HEK293 (cell line): ENCODE data around the gene EFCC1.

Experiments
- CTCF ChIA-PET: fragments of 350-600 bp; formaldehyde crosslinking; extraction: SDS; loops from one replicate; lab custom pipeline; 2021; ENCODE audit warnings: antibody characterized with exemption; lab: Yijun Ruan, JAX
- POLR2A ChIA-PET: fragments of 300-600 bp; formaldehyde crosslinking; extraction: SDS; loops from one replicate; lab custom pipeline; 2020; ENCODE audit warnings: antibody characterized with exemption, inconsistent platforms; lab: Yijun Ruan, JAX
- H3K27ac ChIP-seq: fragments of 200-500 bp; sonication (Bioruptor generic); 2 replicates; pipeline ENCODE4 v1.5.1; 2014; ENCODE audit warnings: low read depth, low read length, control low read depth, inconsistent platforms; ENCODE audit errors: extremely low read depth
- H3K36me3 ChIP-seq, 2 experiments: fragments of 200-500 bp in 1 of 2; sonication (Bioruptor generic) in 1 of 2; 1 replicate in 1 of 2; 2 replicates in 1 of 2; pipeline ENCODE4 v1.5.1; 2014 to 2017; ENCODE audit warnings: inconsistent platforms in 2 of 2, low read length in 2 of 2; ENCODE audit not compliant: control insufficient read depth in 2 of 2, insufficient read depth in 1 of 2
- H3K4me1 ChIP-seq: fragments of 200-500 bp; sonication (Bioruptor generic); 2 replicates; pipeline ENCODE4 v1.5.1; 2014; ENCODE audit warnings: mild to moderate bottlenecking, low read length, inconsistent platforms; ENCODE audit not compliant: control insufficient read depth, insufficient read depth
- H3K4me3 ChIP-seq: 2 replicates; pipeline ENCODE4 v1.5.1; 2011; ENCODE audit warnings: low read depth, mild to moderate bottlenecking, control low read depth, low read length, moderate library complexity
- H3K9me3 ChIP-seq: fragments of 200-500 bp; sonication (Bioruptor generic); 2 replicates; pipeline ENCODE4 v1.5.1; 2014; ENCODE audit warnings: low read depth, low read length, inconsistent platforms; ENCODE audit not compliant: control insufficient read depth, insufficient read depth
- BCL11A ChIP-seq: fragments of 450-650 bp; formaldehyde crosslinking; IDR thresholded peaks from 2 replicates; pipeline ENCODE4 v1.5.1; 2016; ENCODE audit warnings: low read depth, missing biosample characterization, missing genetic modification characterization
- KLF16 ChIP-seq: fragments of 450-650 bp; formaldehyde crosslinking; IDR thresholded peaks from 2 replicates; pipeline ENCODE4 v1.5.1; 2017; ENCODE audit warnings: missing biosample characterization, missing genetic modification characterization
- MZF1 ChIP-seq: fragments of 450-650 bp; formaldehyde crosslinking; IDR thresholded peaks from 2 replicates; pipeline ENCODE4 v1.5.1; 2017; ENCODE audit warnings: missing biosample characterization, missing genetic modification characterization, borderline replicate concordance
- OVOL3 ChIP-seq: fragments of 450-650 bp; formaldehyde crosslinking; IDR thresholded peaks from 2 replicates; pipeline ENCODE4 v1.5.1; 2016; ENCODE audit warnings: missing biosample characterization, missing genetic modification characterization
- RBAK ChIP-seq: fragments of 450-650 bp; formaldehyde crosslinking; IDR thresholded peaks from 2 replicates; pipeline ENCODE4 v1.5.1; 2016; ENCODE audit warnings: missing biosample characterization, missing genetic modification characterization
- SP7 ChIP-seq: fragments of 450-650 bp; formaldehyde crosslinking; IDR thresholded peaks from 2 replicates; pipeline ENCODE4 v1.5.1; 2016; ENCODE audit warnings: missing biosample characterization, missing genetic modification characterization
- YY2 ChIP-seq: fragments of 450-650 bp; formaldehyde crosslinking; IDR thresholded peaks from 2 replicates; pipeline ENCODE4 v1.5.1; 2016; ENCODE audit warnings: missing biosample characterization, missing genetic modification characterization
- ZFP69B ChIP-seq: fragments of 450-650 bp; formaldehyde crosslinking; IDR thresholded peaks from 2 replicates; pipeline ENCODE4 v1.5.1; 2016; ENCODE audit warnings: missing biosample characterization, missing genetic modification characterization
- ZNF157 ChIP-seq: fragments of 450-650 bp; formaldehyde crosslinking; IDR thresholded peaks from 2 replicates; pipeline ENCODE4 v1.5.1; 2016; ENCODE audit warnings: missing biosample characterization, missing genetic modification characterization
- ZNF184 ChIP-seq: fragments of 450-650 bp; IDR thresholded peaks from 2 replicates; pipeline ENCODE4 v1.5.1; 2018; ENCODE audit warnings: missing biosample characterization, mild to moderate bottlenecking, missing genetic modification characterization
- ZNF274 ChIP-seq, 2 experiments: fragments of 200-500 bp in 1 of 2; fragments of 450-650 bp in 1 of 2; sonication (Bioruptor generic) in 1 of 2; formaldehyde crosslinking in 1 of 2; IDR thresholded peaks; 2 replicates each; pipeline versions ENCODE4 v1.5.1 to v1.6.1; 2014 to 2016; ENCODE audit warnings: borderline replicate concordance in 1 of 2, inconsistent platforms in 1 of 2, low read length in 1 of 2, missing biosample characterization in 1 of 2, missing genetic modification characterization in 1 of 2
- ZNF335 ChIP-seq: fragments of 450-650 bp; formaldehyde crosslinking; conservative IDR thresholded peaks from 2 replicates; pipeline ENCODE4 v1.5.1; 2016; ENCODE audit warnings: missing biosample characterization, missing genetic modification characterization
- ZNF423 ChIP-seq: fragments of 450-650 bp; formaldehyde crosslinking; IDR thresholded peaks from 2 replicates; pipeline ENCODE4 v1.5.1; 2016; ENCODE audit warnings: missing biosample characterization, missing genetic modification characterization
- ZNF426 ChIP-seq: fragments of 450-650 bp; formaldehyde crosslinking; IDR thresholded peaks from 2 replicates; pipeline ENCODE4 v1.5.1; 2017; ENCODE audit warnings: missing biosample characterization, missing genetic modification characterization, mild to moderate bottlenecking, inconsistent platforms, moderate library complexity
- ZNF596 ChIP-seq: fragments of 450-650 bp; IDR thresholded peaks from 2 replicates; pipeline ENCODE4 v1.5.0; 2018; ENCODE audit warnings: missing biosample characterization, mild to moderate bottlenecking, missing genetic modification characterization, moderate library complexity
- ZNF623 ChIP-seq: fragments of 450-650 bp; formaldehyde crosslinking; IDR thresholded peaks from 2 replicates; pipeline ENCODE4 v1.5.1; 2016; ENCODE audit warnings: missing biosample characterization, missing genetic modification characterization
- ZNF768 ChIP-seq: fragments of 450-650 bp; formaldehyde crosslinking; IDR thresholded peaks from 2 replicates; pipeline ENCODE4 v1.5.1; 2018; ENCODE audit warnings: missing biosample characterization, mild to moderate bottlenecking, missing genetic modification characterization
- ZNF843 ChIP-seq: fragments of 450-650 bp; formaldehyde crosslinking; IDR thresholded peaks from 2 replicates; pipeline ENCODE4 v1.5.1; 2016; ENCODE audit warnings: missing biosample characterization, missing genetic modification characterization
- TF ChIP-seq, protein P1 (sequence below): fragments of 450-650 bp; formaldehyde crosslinking; IDR thresholded peaks from 2 replicates; pipeline ENCODE4 v1.5.1; 2016; ENCODE audit warnings: missing biosample characterization, missing genetic modification characterization
- TF ChIP-seq, protein P2 (sequence below): fragments of 450-650 bp; formaldehyde crosslinking; IDR thresholded peaks from 2 replicates; pipeline ENCODE4 v1.5.1; 2016; ENCODE audit warnings: missing biosample characterization, missing genetic modification characterization
- TF ChIP-seq, protein P3 (sequence below): fragments of 450-650 bp; formaldehyde crosslinking; IDR thresholded peaks from 2 replicates; pipeline ENCODE4 v1.5.1; 2016; ENCODE audit warnings: missing biosample characterization, missing genetic modification characterization
- TF ChIP-seq, protein P4 (sequence below): fragments of 450-650 bp; formaldehyde crosslinking; IDR thresholded peaks from 2 replicates; pipeline ENCODE4 v1.5.1; 2016; ENCODE audit warnings: missing biosample characterization, missing genetic modification characterization

The EFCC1 gene

DNA sequence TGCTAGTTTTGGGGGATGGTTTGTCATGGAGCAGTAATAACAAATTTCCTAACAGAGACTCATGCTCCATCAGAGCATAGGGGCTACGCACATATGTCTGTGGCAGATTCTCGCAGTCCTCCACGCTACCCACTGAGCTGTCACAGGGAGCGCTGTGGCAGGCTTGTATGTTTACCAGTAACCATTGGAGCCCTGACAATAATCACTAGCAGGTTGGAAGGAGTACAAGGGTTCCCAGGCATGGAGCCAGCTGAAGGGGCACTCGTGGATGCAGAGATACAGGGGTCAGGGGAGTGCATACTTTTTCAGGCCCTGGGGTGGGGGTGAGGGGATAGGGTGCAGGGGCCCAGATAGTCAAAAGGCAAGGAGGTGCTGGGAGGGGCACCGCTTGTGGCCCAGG, 51.6 kb downstream of the EFCC1 start (continued):
- TF ChIP-seq ZNF768 (tag by site-specific recombination), result no peak

DNA sequence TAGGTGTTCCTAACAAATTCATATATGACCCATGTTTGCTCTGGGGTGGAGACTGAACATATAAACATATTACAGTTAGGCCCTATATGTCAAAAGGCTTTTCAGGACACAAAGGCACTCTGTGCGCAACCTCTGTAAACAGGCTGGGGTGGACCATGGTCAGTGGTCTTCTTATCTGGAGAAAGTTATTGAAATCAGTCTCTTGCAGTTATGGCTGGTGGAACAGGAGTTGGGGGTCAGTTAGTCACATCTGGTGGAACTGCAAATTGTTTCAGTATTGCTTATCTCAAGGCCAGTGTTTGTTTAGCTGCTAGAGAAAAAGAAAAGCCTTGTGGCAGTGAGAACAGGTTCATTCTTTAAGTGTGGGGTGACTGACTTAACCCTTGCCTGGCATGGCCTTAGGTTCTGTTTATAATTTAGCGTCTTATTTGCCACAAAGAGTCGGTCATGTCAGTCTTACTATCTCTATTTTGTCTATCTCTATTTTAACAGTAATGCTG, 53.6 kb downstream of the EFCC1 start:
- H3K36me3 ChIP-seq, result no peaks in the 10 kb centered on the region
- TF ChIP-seq, protein P1, sequence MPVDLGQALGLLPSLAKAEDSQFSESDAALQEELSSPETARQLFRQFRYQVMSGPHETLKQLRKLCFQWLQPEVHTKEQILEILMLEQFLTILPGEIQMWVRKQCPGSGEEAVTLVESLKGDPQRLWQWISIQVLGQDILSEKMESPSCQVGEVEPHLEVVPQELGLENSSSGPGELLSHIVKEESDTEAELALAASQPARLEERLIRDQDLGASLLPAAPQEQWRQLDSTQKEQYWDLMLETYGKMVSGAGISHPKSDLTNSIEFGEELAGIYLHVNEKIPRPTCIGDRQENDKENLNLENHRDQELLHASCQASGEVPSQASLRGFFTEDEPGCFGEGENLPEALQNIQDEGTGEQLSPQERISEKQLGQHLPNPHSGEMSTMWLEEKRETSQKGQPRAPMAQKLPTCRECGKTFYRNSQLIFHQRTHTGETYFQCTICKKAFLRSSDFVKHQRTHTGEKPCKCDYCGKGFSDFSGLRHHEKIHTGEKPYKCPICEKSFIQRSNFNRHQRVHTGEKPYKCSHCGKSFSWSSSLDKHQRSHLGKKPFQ (tag by site-specific recombination), result peak; percentile 63; the same call in 1 of the 2 replicates
- no peak for TF ChIP-seq KLF16 (tag by site-specific recombination)
- TF ChIP-seq, all 188 proteins: peak for 1
- Histone ChIP-seq H3K4me1 (no peaks in the 10 kb centered on the region), H3K4me3 (no peak overlapping the region), H3K9me3 (no peaks in the 10 kb centered on the region), H3K27ac (no peak overlapping the region)
- CTCF ChIA-PET, result interaction anchor here (0.6 to 4.0 kb wide), 5 partner anchors 11 to 192 kb away, joined by 3 to 51 read pairs (median 10); no protein-coding TSS in a partner anchor
- POLR2A ChIA-PET, result interaction anchor here (0.6 kb wide), 1 partner anchor 24 kb away, joined by 3 read pairs; no protein-coding TSS in a partner anchor

DNA sequence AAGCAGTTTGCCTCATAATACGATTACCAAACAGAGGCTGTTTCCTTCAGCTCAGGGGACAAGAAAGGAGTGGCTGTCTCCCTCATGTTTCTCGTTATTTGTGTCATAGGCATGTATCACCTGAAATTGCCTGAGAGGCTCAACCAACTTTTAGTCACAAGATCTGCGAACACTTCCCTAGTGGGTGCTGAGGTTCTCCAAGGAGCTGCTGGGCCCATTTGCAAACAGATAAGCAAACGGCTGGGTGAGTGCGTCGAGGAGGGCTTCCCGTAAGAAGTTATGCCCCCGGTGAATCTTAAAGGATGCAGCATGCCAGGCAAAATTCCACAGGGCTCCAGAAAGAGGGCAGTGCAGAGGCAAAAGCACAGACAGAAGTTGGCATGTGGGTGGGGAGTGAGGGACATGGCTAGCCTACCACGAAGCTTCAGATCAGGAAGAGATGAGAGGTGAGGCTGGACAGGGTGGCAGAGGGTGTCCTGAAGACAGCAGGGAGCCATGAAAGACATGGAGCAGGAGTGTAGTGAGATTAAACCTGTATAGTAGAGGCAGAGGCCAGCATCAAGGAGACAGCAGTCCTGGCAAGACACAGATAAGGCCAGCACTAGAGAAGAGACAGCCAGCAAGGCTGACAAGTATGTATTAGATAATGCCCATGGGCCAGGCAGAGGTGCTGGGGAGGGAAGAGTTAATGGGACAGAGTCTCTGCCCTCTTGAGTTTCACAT, 55.5 kb downstream of the EFCC1 start:
- Histone ChIP-seq H3K36me3 (no peaks in the 10 kb centered on the region), H3K9me3 (no peaks in the 10 kb centered on the region), H3K4me3 (no peak overlapping the region), H3K4me1 (no peaks in the 10 kb centered on the region), H3K27ac (no peak overlapping the region)
- TF ChIP-seq ZFP69B (tag by site-specific recombination) (no peak), MZF1 (no peak), OVOL3 (tag by site-specific recombination) (no peak), ZNF335 (tag by site-specific recombination) (no peak), ZNF274 (IDR thresholded peaks at IDR 0.05; ENCODE audit: low read length) (no peak), ZNF274 (tag by site-specific recombination; IDR thresholded peaks at IDR 0.05; ENCODE audit: borderline replicate concordance) (no peak), ZNF623 (no peak), YY2 (tag by site-specific recombination) (no peak), SP7 (tag by site-specific recombination) (no peak), ZNF596 (tag by site-specific recombination) (no peak), ZNF843 (tag by site-specific recombination) (no peak), RBAK (no peak), ZNF184 (tag by site-specific recombination) (no peak), BCL11A (tag by site-specific recombination) (no peak), ZNF423 (no peak), ZNF426 (tag by site-specific recombination) (no peak), ZNF157 (tag by site-specific recombination) (no peak)
- TF ChIP-seq, protein P2, sequence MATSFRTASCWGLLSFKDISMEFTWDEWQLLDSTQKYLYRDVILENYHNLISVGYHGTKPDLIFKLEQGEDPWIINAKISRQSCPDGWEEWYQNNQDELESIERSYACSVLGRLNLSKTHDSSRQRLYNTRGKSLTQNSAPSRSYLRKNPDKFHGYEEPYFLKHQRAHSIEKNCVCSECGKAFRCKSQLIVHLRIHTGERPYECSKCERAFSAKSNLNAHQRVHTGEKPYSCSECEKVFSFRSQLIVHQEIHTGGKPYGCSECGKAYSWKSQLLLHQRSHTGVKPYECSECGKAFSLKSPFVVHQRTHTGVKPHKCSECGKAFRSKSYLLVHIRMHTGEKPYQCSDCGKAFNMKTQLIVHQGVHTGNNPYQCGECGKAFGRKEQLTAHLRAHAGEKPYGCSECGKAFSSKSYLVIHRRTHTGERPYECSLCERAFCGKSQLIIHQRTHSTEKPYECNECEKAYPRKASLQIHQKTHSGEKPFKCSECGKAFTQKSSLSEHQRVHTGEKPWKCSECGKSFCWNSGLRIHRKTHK (tag by site-specific recombination), result no peak
- TF ChIP-seq, protein P3, sequence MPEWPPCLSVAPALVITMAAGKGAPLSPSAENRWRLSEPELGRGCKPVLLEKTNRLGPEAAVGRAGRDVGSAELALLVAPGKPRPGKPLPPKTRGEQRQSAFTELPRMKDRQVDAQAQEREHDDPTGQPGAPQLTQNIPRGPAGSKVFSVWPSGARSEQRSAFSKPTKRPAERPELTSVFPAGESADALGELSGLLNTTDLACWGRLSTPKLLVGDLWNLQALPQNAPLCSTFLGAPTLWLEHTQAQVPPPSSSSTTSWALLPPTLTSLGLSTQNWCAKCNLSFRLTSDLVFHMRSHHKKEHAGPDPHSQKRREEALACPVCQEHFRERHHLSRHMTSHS (tag by site-specific recombination), result no peak
- TF ChIP-seq, protein P4, sequence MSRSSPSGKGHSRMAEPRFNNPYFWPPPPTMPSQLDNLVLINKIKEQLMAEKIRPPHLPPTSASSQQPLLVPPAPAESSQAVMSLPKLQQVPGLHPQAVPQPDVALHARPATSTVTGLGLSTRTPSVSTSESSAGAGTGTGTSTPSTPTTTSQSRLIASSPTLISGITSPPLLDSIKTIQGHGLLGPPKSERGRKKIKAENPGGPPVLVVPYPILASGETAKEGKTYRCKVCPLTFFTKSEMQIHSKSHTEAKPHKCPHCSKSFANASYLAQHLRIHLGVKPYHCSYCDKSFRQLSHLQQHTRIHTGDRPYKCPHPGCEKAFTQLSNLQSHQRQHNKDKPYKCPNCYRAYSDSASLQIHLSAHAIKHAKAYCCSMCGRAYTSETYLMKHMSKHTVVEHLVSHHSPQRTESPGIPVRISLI, result no peak
- CTCF ChIA-PET, result no interaction called here
- POLR2A ChIA-PET, result no interaction called here
